Measurements from ENCODE around the gene ZNF385B.
"Not testable (repeated sequence)": the region's sequence is repeated elsewhere in the genome, so short reads cannot be mapped to it uniquely, and the experiment has no call there.

The ZNF385B gene

DNA sequence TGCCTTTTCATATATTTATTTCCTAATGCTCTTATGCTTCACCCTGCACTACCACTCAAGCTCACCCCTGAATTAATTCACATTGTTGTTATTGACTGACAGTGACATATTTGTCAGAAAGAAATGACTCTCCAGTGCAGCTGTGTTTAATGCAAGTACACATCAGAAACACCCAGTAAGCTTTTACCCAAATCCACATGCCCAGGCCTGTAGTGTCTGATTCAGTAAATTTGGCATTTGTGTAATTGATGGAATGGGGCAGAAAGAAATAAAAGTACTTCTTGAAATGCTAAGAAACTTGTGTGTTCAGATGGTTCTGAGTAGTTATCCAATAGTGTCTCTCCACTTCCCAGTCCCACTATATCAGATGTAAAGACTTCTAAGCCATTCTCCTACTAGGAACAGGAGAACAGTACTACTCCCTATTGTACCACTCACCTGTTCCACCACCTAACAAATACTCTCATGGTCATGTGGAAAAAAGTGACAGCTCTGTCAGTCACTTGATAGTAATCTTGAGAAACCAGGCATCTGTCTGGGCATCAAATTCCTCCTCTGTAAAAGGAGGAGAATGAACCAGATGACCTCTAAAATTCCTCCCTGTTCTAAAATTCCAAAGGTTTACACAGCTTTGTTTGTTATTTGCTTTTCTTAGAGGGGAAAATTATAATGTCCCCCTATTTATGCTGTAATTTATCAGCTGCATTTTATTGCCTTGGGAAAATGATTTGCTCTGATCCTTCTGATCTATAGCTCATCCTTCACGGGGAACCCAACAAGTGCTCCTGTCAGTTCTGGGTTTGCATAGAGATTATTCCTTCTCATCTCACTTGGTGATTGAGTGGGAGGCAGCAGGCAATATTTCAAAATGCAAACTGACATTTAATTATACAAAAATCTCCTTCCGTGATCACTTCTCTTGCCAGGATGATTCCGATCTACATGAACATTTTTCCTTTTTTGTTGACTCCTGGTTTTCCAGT is 70.9 kb downstream of the ZNF385B start:
- H3K4me3 ChIP-seq (replicated peaks; ENCODE audit: low read depth, low read length), result no peak overlapping the region
- no peak for DNase-seq (ENCODE audit: extremely low read depth, insufficient read length)
- H3K27me3 ChIP-seq (replicated peaks; ENCODE audit: control insufficient read depth, insufficient read depth, low read length), result no peaks in the 10 kb centered on the region
- H3K36me3 ChIP-seq (ENCODE audit: control insufficient read depth, insufficient read depth, low read length), result no peaks in the 10 kb centered on the region
- TF ChIP-seq, protein P1, sequence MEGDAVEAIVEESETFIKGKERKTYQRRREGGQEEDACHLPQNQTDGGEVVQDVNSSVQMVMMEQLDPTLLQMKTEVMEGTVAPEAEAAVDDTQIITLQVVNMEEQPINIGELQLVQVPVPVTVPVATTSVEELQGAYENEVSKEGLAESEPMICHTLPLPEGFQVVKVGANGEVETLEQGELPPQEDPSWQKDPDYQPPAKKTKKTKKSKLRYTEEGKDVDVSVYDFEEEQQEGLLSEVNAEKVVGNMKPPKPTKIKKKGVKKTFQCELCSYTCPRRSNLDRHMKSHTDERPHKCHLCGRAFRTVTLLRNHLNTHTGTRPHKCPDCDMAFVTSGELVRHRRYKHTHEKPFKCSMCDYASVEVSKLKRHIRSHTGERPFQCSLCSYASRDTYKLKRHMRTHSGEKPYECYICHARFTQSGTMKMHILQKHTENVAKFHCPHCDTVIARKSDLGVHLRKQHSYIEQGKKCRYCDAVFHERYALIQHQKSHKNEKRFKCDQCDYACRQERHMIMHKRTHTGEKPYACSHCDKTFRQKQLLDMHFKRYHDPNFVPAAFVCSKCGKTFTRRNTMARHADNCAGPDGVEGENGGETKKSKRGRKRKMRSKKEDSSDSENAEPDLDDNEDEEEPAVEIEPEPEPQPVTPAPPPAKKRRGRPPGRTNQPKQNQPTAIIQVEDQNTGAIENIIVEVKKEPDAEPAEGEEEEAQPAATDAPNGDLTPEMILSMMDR (IDR thresholded peaks at IDR 0.05; ENCODE audit: insufficient read depth, low read length, poor library complexity, severe bottlenecking), result no peak

DNA sequence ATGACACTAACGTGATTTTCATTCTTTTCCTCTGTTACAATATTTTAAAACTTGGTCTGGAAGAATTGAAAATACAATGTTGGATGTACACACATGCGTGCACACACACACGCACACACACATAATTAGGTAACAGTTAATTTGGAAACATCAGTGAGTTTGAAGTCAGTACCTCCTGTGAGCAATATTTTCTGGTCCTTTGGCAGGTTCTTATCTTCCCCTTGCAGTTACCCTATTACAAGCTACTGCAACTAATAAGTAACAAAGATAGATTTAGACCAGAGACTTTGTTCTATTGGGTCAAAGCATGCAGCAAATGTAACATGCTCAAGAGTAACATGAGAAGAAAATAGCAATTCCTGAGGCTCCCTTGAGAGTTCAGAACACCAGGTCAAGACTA is 73.3 kb downstream of the ZNF385B start:
- no peaks in the 10 kb centered on the region for H3K27me3 ChIP-seq (replicated peaks; ENCODE audit: control insufficient read depth, insufficient read depth, low read length)
- H3K4me3 ChIP-seq (replicated peaks; ENCODE audit: low read depth, low read length), result no peak overlapping the region
- no peaks in the 10 kb centered on the region for H3K36me3 ChIP-seq (ENCODE audit: control insufficient read depth, insufficient read depth, low read length)
- DNase-seq (ENCODE audit: extremely low read depth, insufficient read length), result no peak
- TF ChIP-seq, protein P1 (IDR thresholded peaks at IDR 0.05; ENCODE audit: insufficient read depth, low read length, poor library complexity, severe bottlenecking), result no peak

DNA sequence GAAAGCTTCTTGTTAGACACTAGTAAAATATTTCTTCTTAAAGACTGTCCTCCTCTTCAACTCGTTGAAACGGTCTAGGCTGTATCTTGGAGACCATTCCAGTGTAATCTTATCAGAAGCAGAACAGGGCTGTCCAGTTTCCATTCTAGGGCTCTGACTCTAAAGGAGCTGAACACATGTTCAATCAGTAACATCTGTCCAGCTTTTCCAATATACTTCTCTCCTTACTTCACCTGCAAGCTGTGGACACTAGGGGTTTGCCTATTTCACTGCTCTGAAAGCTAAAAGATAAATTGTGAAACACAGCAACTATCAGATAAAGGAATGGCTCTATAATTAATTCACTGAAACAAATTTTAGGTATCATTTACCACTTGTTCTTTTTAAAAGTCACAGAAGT is 73.8 kb downstream of the ZNF385B start:
- DNase-seq (ENCODE audit: extremely low read depth, insufficient read length), result no peak
- TF ChIP-seq, protein P1 (IDR thresholded peaks at IDR 0.05; ENCODE audit: insufficient read depth, low read length, poor library complexity, severe bottlenecking), result no peak
- no peak overlapping the region for H3K4me3 ChIP-seq (replicated peaks; ENCODE audit: low read depth, low read length)
- H3K36me3 ChIP-seq (ENCODE audit: control insufficient read depth, insufficient read depth, low read length), result no peaks in the 10 kb centered on the region
- no peaks in the 10 kb centered on the region for H3K27me3 ChIP-seq (replicated peaks; ENCODE audit: control insufficient read depth, insufficient read depth, low read length)

DNA sequence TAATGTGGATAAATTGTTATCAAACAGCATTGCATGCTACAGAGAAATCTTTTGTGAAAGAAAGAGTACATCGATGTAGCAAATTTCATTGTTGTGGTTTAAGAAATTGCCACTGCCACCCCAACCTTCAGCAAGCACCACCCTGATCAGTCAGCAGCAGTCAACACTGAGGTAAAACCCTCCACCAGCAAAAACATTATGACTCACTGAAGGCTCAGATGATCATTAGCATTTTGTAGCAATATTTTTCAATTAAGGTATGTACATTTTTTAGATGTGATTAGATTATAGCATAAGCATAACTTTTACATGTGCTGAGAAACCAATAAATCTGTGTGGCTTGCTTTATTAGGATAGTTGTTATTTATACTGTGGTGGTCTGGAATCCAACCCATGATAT is 75.5 kb downstream of the ZNF385B start:
- no peak for DNase-seq (ENCODE audit: extremely low read depth, insufficient read length)
- no peak overlapping the region for H3K4me3 ChIP-seq (replicated peaks; ENCODE audit: low read depth, low read length)
- TF ChIP-seq, protein P1 (IDR thresholded peaks at IDR 0.05; ENCODE audit: insufficient read depth, low read length, poor library complexity, severe bottlenecking), result no peak
- no peaks in the 10 kb centered on the region for H3K36me3 ChIP-seq (ENCODE audit: control insufficient read depth, insufficient read depth, low read length)
- no peaks in the 10 kb centered on the region for H3K27me3 ChIP-seq (replicated peaks; ENCODE audit: control insufficient read depth, insufficient read depth, low read length)

DNA sequence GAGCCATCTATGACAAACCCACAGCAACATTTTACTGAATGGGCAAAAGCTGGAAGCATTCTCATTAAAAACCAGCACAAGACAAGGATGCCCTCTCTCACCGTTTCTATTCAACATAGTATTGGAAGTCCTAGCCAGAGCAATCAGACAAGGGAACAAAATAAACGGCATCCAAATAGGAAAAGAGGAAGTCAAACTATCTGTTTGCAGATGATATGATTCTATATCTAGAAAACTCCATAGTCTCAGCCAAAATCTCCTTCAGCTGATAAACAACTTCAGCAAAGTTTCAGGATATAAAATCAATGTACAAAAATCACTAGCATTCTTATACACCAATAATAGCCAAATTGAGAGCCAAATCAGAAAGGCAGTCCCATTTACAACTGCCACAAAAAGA is 79.1 kb downstream of the ZNF385B start:
- not testable (repeated sequence) for H3K4me3 ChIP-seq (replicated peaks; ENCODE audit: low read depth, low read length); H3K36me3 ChIP-seq (ENCODE audit: control insufficient read depth, insufficient read depth, low read length); H3K27me3 ChIP-seq (replicated peaks; ENCODE audit: control insufficient read depth, insufficient read depth, low read length); DNase-seq (ENCODE audit: extremely low read depth, insufficient read length)

DNA sequence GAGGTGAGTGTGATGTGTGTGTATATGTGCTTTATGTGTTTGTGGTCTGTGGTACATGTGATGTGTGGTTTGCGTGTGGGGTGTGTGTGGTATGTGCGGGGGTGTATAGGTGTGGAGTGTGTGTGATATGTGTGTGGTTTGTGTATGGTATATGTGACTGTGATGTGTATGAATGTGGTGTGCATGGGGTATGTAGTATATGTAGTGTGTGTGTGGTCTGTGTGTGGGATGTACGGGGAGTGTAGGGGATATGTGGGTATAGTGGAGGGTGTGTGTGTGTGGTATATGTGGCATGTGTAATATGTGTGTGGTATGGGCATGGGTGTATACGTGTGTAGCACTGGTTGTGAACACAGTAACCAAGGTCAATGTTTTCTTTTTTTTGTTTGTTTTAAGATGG is 87.4 kb downstream of the ZNF385B start:
- Histone ChIP-seq H3K27me3 (replicated peaks; ENCODE audit: control insufficient read depth, insufficient read depth, low read length) (no peaks in the 10 kb centered on the region), H3K36me3 (ENCODE audit: control insufficient read depth, insufficient read depth, low read length) (no peaks in the 10 kb centered on the region), H3K4me3 (replicated peaks; ENCODE audit: low read depth, low read length) (no peak overlapping the region)
- TF ChIP-seq, protein P1 (IDR thresholded peaks at IDR 0.05; ENCODE audit: insufficient read depth, low read length, poor library complexity, severe bottlenecking), result no peak
- DNase-seq (ENCODE audit: extremely low read depth, insufficient read length), result no peak
